ENCODE data around the gene MRPS24. TPM values are rescaled to one million over a fixed set of nuclear protein-coding genes. Genes with fewer than 3 reads are reported as not detected.

The MRPS24 gene
- total RNA-seq, 1 donor from 2014 or later = 51.8 TPM

GRCh38 chr7:43877968-43878864, 8.9 kb upstream of the MRPS24 start:
- TF ChIP-seq, protein P1, sequence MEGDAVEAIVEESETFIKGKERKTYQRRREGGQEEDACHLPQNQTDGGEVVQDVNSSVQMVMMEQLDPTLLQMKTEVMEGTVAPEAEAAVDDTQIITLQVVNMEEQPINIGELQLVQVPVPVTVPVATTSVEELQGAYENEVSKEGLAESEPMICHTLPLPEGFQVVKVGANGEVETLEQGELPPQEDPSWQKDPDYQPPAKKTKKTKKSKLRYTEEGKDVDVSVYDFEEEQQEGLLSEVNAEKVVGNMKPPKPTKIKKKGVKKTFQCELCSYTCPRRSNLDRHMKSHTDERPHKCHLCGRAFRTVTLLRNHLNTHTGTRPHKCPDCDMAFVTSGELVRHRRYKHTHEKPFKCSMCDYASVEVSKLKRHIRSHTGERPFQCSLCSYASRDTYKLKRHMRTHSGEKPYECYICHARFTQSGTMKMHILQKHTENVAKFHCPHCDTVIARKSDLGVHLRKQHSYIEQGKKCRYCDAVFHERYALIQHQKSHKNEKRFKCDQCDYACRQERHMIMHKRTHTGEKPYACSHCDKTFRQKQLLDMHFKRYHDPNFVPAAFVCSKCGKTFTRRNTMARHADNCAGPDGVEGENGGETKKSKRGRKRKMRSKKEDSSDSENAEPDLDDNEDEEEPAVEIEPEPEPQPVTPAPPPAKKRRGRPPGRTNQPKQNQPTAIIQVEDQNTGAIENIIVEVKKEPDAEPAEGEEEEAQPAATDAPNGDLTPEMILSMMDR (IDR thresholded peaks at IDR 0.05; ENCODE audit: unreplicated experiment) = no peak
- peaks cover 11% of the 10 kb centered on the region for H3K27me3 Mint-ChIP-seq (ENCODE audit: unreplicated experiment)
- H3K36me3 Mint-ChIP-seq (ENCODE audit: low read depth, unreplicated experiment) = peaks cover 18% of the 10 kb centered on the region
- H3K4me3 Mint-ChIP-seq (ENCODE audit: unreplicated experiment) = peak overlapping the region; percentile 79
- no peak overlapping the region for H3K27ac Mint-ChIP-seq (ENCODE audit: unreplicated experiment)
- DNase-seq (ENCODE audit: low spot score) = no peak
- no peaks in the 10 kb centered on the region for H3K9me3 Mint-ChIP-seq (ENCODE audit: unreplicated experiment)
- peaks cover 17% of the 10 kb centered on the region for H3K4me1 Mint-ChIP-seq (ENCODE audit: unreplicated experiment)

DNA sequence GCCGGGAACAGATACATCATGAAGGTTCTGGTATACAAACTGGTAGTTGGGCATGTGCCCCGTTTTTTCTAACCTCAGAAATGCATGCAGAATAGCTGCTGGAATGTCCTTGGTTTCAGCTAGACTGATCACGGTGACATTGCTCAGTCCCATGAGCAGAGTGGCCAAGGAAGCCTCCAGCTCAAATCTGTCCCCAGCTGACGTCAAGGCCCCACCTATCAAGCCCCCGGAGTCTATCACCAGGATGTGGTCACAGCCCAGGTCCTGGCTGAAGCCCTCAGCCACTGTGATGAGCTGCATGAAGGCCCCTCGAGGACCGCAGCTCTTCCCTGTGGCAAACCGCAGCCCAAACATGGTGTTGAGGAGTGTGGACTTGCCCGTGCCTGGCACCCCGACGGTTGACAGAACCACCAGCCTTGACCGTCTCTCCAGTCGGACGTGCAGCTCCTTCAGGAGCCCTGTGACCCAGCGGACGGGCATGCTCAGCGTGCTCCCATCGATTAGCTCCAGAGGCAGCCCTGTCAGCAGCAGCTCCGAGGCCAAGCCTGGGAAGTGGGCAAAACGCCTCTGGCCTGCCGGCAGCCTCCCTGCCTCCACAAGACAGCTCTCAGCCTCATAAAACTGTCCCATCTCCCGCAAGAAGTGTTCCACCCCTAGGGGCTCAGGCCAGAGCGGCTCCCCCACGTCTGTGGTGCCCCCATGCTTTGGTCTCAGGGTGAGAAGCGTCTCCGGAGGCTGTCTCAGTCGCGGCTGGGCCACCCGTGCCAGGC, 7.8 kb upstream of the MRPS24 start:
- TF ChIP-seq, protein P1 (IDR thresholded peaks at IDR 0.05; ENCODE audit: unreplicated experiment) = no peak
- no peak for DNase-seq (ENCODE audit: low spot score)
- H3K27ac Mint-ChIP-seq (ENCODE audit: unreplicated experiment) = no peak overlapping the region
- H3K9me3 Mint-ChIP-seq (ENCODE audit: unreplicated experiment) = no peaks in the 10 kb centered on the region
- H3K4me1 Mint-ChIP-seq (ENCODE audit: unreplicated experiment) = peaks cover 17% of the 10 kb centered on the region
- peak overlapping the region; percentile 47 for H3K4me3 Mint-ChIP-seq (ENCODE audit: unreplicated experiment)
- H3K36me3 Mint-ChIP-seq (ENCODE audit: low read depth, unreplicated experiment) = peaks cover 18% of the 10 kb centered on the region
- H3K27me3 Mint-ChIP-seq (ENCODE audit: unreplicated experiment) = peaks cover 11% of the 10 kb centered on the region

DNA sequence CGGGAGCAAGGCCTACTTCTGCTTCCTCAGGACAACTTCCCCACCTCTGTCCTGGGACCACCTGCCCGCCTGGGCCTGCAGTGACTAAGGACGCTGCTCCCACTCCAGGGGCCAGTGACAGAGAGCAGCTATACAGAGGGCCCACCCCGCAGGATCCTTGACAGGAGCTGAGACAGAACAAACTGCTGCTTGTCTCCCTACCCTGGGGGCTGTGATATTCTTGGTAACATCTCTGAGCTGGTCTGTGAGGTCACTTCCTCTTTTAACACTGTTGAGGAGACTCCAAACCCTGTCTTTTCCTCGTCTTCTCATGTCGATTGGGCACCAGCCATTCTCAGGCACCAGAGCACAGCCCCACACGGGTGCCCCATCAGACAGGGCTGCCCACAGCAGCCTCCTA, 6.9 kb upstream of the MRPS24 start:
- Mint-ChIP-seq H3K9me3 (ENCODE audit: unreplicated experiment) (no peaks in the 10 kb centered on the region), H3K27me3 (ENCODE audit: unreplicated experiment) (peaks cover 11% of the 10 kb centered on the region), H3K27ac (ENCODE audit: unreplicated experiment) (no peak overlapping the region), H3K4me1 (ENCODE audit: unreplicated experiment) (peaks cover 17% of the 10 kb centered on the region), H3K36me3 (ENCODE audit: low read depth, unreplicated experiment) (peaks cover 13% of the 10 kb centered on the region), H3K4me3 (ENCODE audit: unreplicated experiment) (no peak overlapping the region)
- DNase-seq (ENCODE audit: low spot score) = no peak
- TF ChIP-seq, protein P1 (IDR thresholded peaks at IDR 0.05; ENCODE audit: unreplicated experiment) = no peak

GRCh38 chr7:43873300-43873699, 4.0 kb upstream of the MRPS24 start:
- Mint-ChIP-seq H3K27me3 (ENCODE audit: unreplicated experiment) (peaks cover 8% of the 10 kb centered on the region), H3K4me1 (ENCODE audit: unreplicated experiment) (peaks cover 14% of the 10 kb centered on the region), H3K36me3 (ENCODE audit: low read depth, unreplicated experiment) (peaks cover 16% of the 10 kb centered on the region), H3K9me3 (ENCODE audit: unreplicated experiment) (no peaks in the 10 kb centered on the region), H3K27ac (ENCODE audit: unreplicated experiment) (no peak overlapping the region), H3K4me3 (ENCODE audit: unreplicated experiment) (no peak overlapping the region)
- no peak for DNase-seq (ENCODE audit: low spot score)
- TF ChIP-seq, protein P1 (IDR thresholded peaks at IDR 0.05; ENCODE audit: unreplicated experiment) = no peak
